ENCODE measurements around the gene OR4K13. TPM values are rescaled to one million over a fixed set of nuclear protein-coding genes. Genes with fewer than 3 reads are reported as not detected.

The OR4K13 gene
- polyA plus RNA-seq, 1 donor (not counting 4 experiments of a cell fraction or from before 2014, with no cell fraction given): not detected

GRCh38 chr14:20048202-20048601, 12.4 kb upstream of the OR4K13 start:
- no peaks in the 10 kb centered on the region for H3K27me3 ChIP-seq (ENCODE audit: control insufficient read depth, extremely low read depth, insufficient read depth, low read length)
- H4K20me1 ChIP-seq (ENCODE audit: control insufficient read depth, extremely low read depth, insufficient read depth, low read length): no peaks in the 10 kb centered on the region
- H3K36me3 ChIP-seq (ENCODE audit: control insufficient read depth in 2 of 2, extremely low read depth in 1 of 2, insufficient read depth in 2 of 2, low read length in 2 of 2): no peaks in the 10 kb centered on the region
- no peaks in the 10 kb centered on the region for H3K4me1 ChIP-seq (ENCODE audit: control insufficient read depth, extremely low read depth, insufficient read depth, low read length)
- H3K9me1 ChIP-seq (ENCODE audit: control insufficient read depth, extremely low read depth, insufficient read depth, low read length): no peaks in the 10 kb centered on the region
- no peak overlapping the region for H3K9ac ChIP-seq (ENCODE audit: control insufficient read depth, extremely low read depth, insufficient read depth, low read length)
- no peaks in the 10 kb centered on the region for H3K79me2 ChIP-seq (ENCODE audit: control insufficient read depth, insufficient read depth, low read length)
- no peak overlapping the region for H3K4me2 ChIP-seq (ENCODE audit: control insufficient read depth, extremely low read depth, insufficient read depth, low read depth, low read length)
- TF ChIP-seq CTCF (optimal IDR thresholded peaks at IDR 0.05 in 1 of 3, IDR thresholded peaks at IDR 0.05 in 1 of 3, conservative IDR thresholded peaks at IDR 0.05 in 1 of 3; ENCODE audit: extremely low read depth in 1 of 3, insufficient read depth in 2 of 3, low read length in 3 of 3): no peak
- no peak for TF ChIP-seq EZH2 (IDR thresholded peaks at IDR 0.05; ENCODE audit: low read length)
- FAIRE-seq (no peak), DNase-seq (ENCODE audit: low read depth, low spot score) (no peak)
- no peaks in the 10 kb centered on the region for H3K9me3 ChIP-seq (ENCODE audit: control insufficient read depth, low read depth, low read length)
- no peak overlapping the region for H2AFZ ChIP-seq (ENCODE audit: control insufficient read depth, low read length)
- no peak overlapping the region for H3K27ac ChIP-seq (ENCODE audit: control insufficient read depth, insufficient read depth, low read length)
- no peak overlapping the region for H3K4me3 ChIP-seq (ENCODE audit: control insufficient read depth in 2 of 3, extremely low read depth in 1 of 3, insufficient read depth in 2 of 3, low read depth in 1 of 3, low read length in 3 of 3)
- dilution Hi-C loops (cut with MboI; ENCODE audit: extremely low pct_ligation_motif_present, low sequenced_read_pairs): no loop called here

GRCh38 chr14:20044243-20044642, 8.4 kb upstream of the OR4K13 start:
- H3K4me2 ChIP-seq (ENCODE audit: control insufficient read depth, extremely low read depth, insufficient read depth, low read depth, low read length): no peak overlapping the region
- H3K79me2 ChIP-seq (ENCODE audit: control insufficient read depth, insufficient read depth, low read length): no peaks in the 10 kb centered on the region
- no peak for DNase-seq (ENCODE audit: low read depth, low spot score)
- no peak for FAIRE-seq
- H3K27me3 ChIP-seq (ENCODE audit: control insufficient read depth, extremely low read depth, insufficient read depth, low read length): no peaks in the 10 kb centered on the region
- no peak overlapping the region for H2AFZ ChIP-seq (ENCODE audit: control insufficient read depth, low read length)
- no peak overlapping the region for H3K27ac ChIP-seq (ENCODE audit: control insufficient read depth, insufficient read depth, low read length)
- H3K9me3 ChIP-seq (ENCODE audit: control insufficient read depth, low read depth, low read length): no peaks in the 10 kb centered on the region
- dilution Hi-C loops (cut with MboI; ENCODE audit: extremely low pct_ligation_motif_present, low sequenced_read_pairs): no loop called here
- no peaks in the 10 kb centered on the region for H3K36me3 ChIP-seq (ENCODE audit: control insufficient read depth in 2 of 2, extremely low read depth in 1 of 2, insufficient read depth in 2 of 2, low read length in 2 of 2)
- H3K9me1 ChIP-seq (ENCODE audit: control insufficient read depth, extremely low read depth, insufficient read depth, low read length): no peaks in the 10 kb centered on the region
- no peaks in the 10 kb centered on the region for H3K4me1 ChIP-seq (ENCODE audit: control insufficient read depth, extremely low read depth, insufficient read depth, low read length)
- H3K4me3 ChIP-seq (ENCODE audit: control insufficient read depth in 2 of 3, extremely low read depth in 1 of 3, insufficient read depth in 2 of 3, low read depth in 1 of 3, low read length in 3 of 3): no peak overlapping the region
- H3K9ac ChIP-seq (ENCODE audit: control insufficient read depth, extremely low read depth, insufficient read depth, low read length): no peak overlapping the region
- no peak for TF ChIP-seq EZH2 (IDR thresholded peaks at IDR 0.05; ENCODE audit: low read length)
- TF ChIP-seq CTCF (optimal IDR thresholded peaks at IDR 0.05 in 1 of 3, IDR thresholded peaks at IDR 0.05 in 1 of 3, conservative IDR thresholded peaks at IDR 0.05 in 1 of 3; ENCODE audit: extremely low read depth in 1 of 3, insufficient read depth in 2 of 3, low read length in 3 of 3): no peak
- H4K20me1 ChIP-seq (ENCODE audit: control insufficient read depth, extremely low read depth, insufficient read depth, low read length): no peaks in the 10 kb centered on the region

All from keratinocyte (primary cell).